Fibroblast of gingiva (primary cell): ENCODE results near the gene GARIN1A.
"Not testable (repeated sequence)": the region's sequence is repeated elsewhere in the genome, so short reads cannot be mapped to it uniquely, and the experiment has no call there.

Experiments used
- DNase-seq: peaks from one replicate; pipeline ENCODE4 v3.0.0-alpha.2; 2011; ENCODE audit warnings: low read depth

The GARIN1A gene

GRCh38 chr7:128671992-128672391 lies at the start of gene GARIN1A:
Gene GARIN1A, plus strand, starts transcription at chr7:128672292. Its CDS starts 106 bp downstream, at chr7:128672398.
- no peak for DNase-seq

- DNase-seq, result peak; percentile 56
These were observed 45.0 kb upstream of the GARIN1A start for GRCh38 chr7:128627124-128627523.

- not testable (repeated sequence) for DNase-seq
These were observed 38.2 kb upstream of the GARIN1A start for GRCh38 chr7:128633915-128634314.

- DNase-seq, result not testable (repeated sequence)
These were observed 26.9 kb upstream of the GARIN1A start for GRCh38 chr7:128645206-128645605.

- DNase-seq, result not testable (repeated sequence)
These were observed 26.2 kb upstream of the GARIN1A start for GRCh38 chr7:128645844-128646243.

GRCh38 chr7:128646877-128647276 lies 25.2 kb upstream of the GARIN1A start:
- DNase-seq, result not testable (repeated sequence)

GRCh38 chr7:128651096-128651495 lies 21.0 kb upstream of the GARIN1A start:
- not testable (repeated sequence) for DNase-seq

GRCh38 chr7:128652606-128653005 lies 19.5 kb upstream of the GARIN1A start:
- DNase-seq, result not testable (repeated sequence)

- DNase-seq, result not testable (repeated sequence)
These were observed 18.9 kb upstream of the GARIN1A start for GRCh38 chr7:128653197-128653596.

- not testable (repeated sequence) for DNase-seq
These were observed 18.0 kb upstream of the GARIN1A start for GRCh38 chr7:128654080-128654479.

- not testable (repeated sequence) for DNase-seq
These were observed 17.6 kb upstream of the GARIN1A start for GRCh38 chr7:128654501-128654900.

GRCh38 chr7:128658428-128658827 lies 13.7 kb upstream of the GARIN1A start:
- not testable (repeated sequence) for DNase-seq

GRCh38 chr7:128660596-128660995 lies 11.5 kb upstream of the GARIN1A start:
- DNase-seq, result no peak

GRCh38 chr7:128661446-128661845 lies 10.6 kb upstream of the GARIN1A start:
- DNase-seq, result no peak

- DNase-seq, result no peak
These were observed 10.0 kb upstream of the GARIN1A start for GRCh38 chr7:128662091-128662490.

- not testable (repeated sequence) for DNase-seq
These were observed 8.9 kb upstream of the GARIN1A start for GRCh38 chr7:128663223-128663622.

- no peak for DNase-seq
These were observed 7.0 kb upstream of the GARIN1A start for GRCh38 chr7:128665057-128665456.

- DNase-seq, result peak; percentile 28
These were observed 5.9 kb upstream of the GARIN1A start for GRCh38 chr7:128666200-128666599.

- peak; percentile 24 for DNase-seq
These were observed 930 bp downstream of the GARIN1A start for GRCh38 chr7:128672927-128673517.

- no peak for DNase-seq
These were observed 1.5 kb downstream of the GARIN1A start for GRCh38 chr7:128673571-128673970.

GRCh38 chr7:128676665-128677064 lies 4.6 kb downstream of the GARIN1A start:
- no peak for DNase-seq

- DNase-seq, result no peak
These were observed 7.8 kb downstream of the GARIN1A start for GRCh38 chr7:128679920-128680319.

- no peak for DNase-seq
These were observed 9.9 kb downstream of the GARIN1A start for GRCh38 chr7:128681794-128682537.
